ENCODE measurements around the gene NPRL2.
"Not testable (repeated sequence)": the region's sequence is repeated elsewhere in the genome, so short reads cannot be mapped to it uniquely, and the experiment has no call there.

The NPRL2 gene

DNA sequence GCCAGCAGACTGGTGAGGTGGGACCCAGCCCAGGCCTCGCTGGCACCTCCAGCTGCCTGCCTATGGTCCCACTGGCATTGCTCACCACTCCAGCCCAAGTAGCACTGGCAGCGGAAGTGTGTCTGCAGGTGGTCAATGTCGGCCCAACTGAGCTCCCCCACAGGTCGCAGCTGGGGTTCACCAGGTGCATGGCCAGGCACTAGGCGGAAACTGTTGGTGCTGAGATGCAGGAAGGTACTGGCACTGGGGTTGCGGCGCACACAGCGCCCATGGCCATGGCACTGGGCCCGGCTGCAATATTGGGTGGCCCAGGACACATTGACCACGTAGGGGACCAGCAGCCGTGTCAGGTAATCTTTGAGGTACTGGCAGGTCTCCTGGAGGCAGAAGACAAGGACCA is 32.4 kb downstream of the NPRL2 start:
- no peaks in the 10 kb centered on the region for H3K9me3 ChIP-seq
- no peaks in the 10 kb centered on the region for H3K27me3 ChIP-seq
- H3K4me3 ChIP-seq = no peak overlapping the region
- no peak overlapping the region for H3K27ac ChIP-seq
- intact Hi-C loops (cut with DNase I; ENCODE audit: low total_unique reads) = no loop called here
- DNase-seq = no peak
- peaks cover 0 to 57% (median 30%) of the 10 kb centered on the region in 4 donors for H3K4me1 ChIP-seq
- TF ChIP-seq, protein P1, sequence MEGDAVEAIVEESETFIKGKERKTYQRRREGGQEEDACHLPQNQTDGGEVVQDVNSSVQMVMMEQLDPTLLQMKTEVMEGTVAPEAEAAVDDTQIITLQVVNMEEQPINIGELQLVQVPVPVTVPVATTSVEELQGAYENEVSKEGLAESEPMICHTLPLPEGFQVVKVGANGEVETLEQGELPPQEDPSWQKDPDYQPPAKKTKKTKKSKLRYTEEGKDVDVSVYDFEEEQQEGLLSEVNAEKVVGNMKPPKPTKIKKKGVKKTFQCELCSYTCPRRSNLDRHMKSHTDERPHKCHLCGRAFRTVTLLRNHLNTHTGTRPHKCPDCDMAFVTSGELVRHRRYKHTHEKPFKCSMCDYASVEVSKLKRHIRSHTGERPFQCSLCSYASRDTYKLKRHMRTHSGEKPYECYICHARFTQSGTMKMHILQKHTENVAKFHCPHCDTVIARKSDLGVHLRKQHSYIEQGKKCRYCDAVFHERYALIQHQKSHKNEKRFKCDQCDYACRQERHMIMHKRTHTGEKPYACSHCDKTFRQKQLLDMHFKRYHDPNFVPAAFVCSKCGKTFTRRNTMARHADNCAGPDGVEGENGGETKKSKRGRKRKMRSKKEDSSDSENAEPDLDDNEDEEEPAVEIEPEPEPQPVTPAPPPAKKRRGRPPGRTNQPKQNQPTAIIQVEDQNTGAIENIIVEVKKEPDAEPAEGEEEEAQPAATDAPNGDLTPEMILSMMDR (IDR thresholded peaks at IDR 0.05) = no peak
- peaks cover 0 to 24% (median 18%) of the 10 kb centered on the region in 3 donors for H3K36me3 ChIP-seq

DNA sequence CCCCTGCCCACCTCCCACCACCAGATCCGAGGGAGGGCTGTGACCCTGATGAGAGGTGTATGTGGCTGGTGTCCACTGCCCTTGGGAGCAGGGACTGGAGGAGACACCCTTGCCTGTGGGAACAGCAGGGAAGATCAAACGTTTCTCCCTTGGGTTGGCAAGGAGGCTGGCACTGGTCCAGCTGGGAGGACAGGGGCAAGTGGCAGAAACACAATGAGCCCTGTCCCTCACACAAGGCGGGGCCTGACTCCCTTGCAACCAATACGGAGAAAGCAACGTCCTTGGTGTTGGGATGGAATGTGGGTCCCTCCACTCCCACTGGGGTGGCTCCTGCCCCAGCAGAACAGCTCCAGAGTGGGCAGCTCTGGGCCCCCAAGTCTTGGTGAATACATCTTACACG is 33.3 kb downstream of the NPRL2 start:
- H3K27ac ChIP-seq = no peak overlapping the region

DNA sequence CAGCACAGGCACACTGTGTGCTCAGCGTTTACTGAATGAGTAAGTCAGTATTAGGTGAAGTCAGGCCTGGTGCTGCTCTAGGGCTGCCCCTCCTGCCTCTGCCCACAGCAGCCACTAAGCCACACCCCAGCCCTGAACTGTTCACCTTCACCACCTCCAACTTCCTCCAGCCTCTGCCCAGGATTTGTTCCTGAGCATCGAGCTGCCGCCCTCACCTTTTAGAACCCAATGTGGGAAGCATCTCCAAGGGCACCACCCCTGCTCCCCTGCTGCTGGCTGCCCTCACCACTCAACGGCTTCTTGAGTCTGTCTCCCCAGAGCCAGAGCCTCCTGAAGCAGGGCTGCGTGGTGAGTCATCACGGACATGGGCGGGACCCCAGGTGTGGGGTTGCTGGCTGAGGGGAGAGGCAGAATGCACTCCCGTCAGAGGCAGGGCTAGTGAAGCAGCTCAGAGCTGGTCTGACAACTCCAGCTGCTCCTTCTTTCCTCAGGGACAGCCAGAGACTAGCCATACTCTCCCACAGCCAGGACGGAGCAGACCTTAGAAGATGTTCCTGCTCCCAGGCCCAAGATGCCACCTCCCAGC is 33.8 kb downstream of the NPRL2 start:
- intact Hi-C loops (cut with DNase I; ENCODE audit: low total_unique reads) = no loop called here
- H3K36me3 ChIP-seq = peaks cover 0 to 24% (median 18%) of the 10 kb centered on the region in 3 donors
- H3K9me3 ChIP-seq = no peaks in the 10 kb centered on the region
- no peak overlapping the region for H3K4me3 ChIP-seq
- TF ChIP-seq, protein P1 (IDR thresholded peaks at IDR 0.05) = no peak
- H3K27ac ChIP-seq = no peak overlapping the region
- no peaks in the 10 kb centered on the region for H3K27me3 ChIP-seq
- no peak for DNase-seq
- H3K4me1 ChIP-seq = peaks cover 0 to 45% (median 23%) of the 10 kb centered on the region in 4 donors

More for the DNA sequence above, 33.3 kb downstream of the NPRL2 start:
- TF ChIP-seq, protein P1 (IDR thresholded peaks at IDR 0.05) = no peak
- no peak overlapping the region for H3K4me3 ChIP-seq
- intact Hi-C loops (cut with DNase I; ENCODE audit: low total_unique reads) = no loop called here
- no peaks in the 10 kb centered on the region for H3K27me3 ChIP-seq
- DNase-seq = no peak
- H3K36me3 ChIP-seq = peaks cover 0 to 24% (median 18%) of the 10 kb centered on the region in 3 donors
- H3K4me1 ChIP-seq = peaks cover 0 to 50% (median 28%) of the 10 kb centered on the region in 4 donors
- H3K9me3 ChIP-seq = no peaks in the 10 kb centered on the region

DNA sequence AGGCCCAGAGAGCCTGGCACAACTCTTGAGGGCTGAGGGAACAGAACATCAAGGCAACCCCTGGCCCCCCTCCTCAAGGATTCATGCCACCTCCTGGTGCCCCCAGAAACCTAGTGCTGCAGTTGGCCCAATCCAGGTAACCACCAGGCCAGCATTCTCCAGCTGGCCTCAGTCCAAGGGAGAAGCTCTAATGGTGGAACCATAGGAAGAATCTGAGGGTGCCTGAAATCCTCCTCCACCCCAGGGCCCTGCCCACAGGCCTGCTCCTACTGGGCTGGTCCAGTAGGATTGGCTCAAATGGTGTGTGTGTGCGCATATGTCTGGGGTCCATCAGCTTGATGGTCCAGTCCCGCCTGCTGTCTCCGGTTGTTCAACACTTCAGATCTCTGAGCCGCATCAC is 35.8 kb downstream of the NPRL2 start:
- H3K4me3 ChIP-seq = no peak overlapping the region
- H3K9me3 ChIP-seq = no peaks in the 10 kb centered on the region
- peaks cover 0 to 33% (median 13%) of the 10 kb centered on the region in 4 donors for H3K4me1 ChIP-seq
- no peak overlapping the region for H3K27ac ChIP-seq
- DNase-seq = no peak
- no peaks in the 10 kb centered on the region for H3K27me3 ChIP-seq
- TF ChIP-seq, protein P1 (IDR thresholded peaks at IDR 0.05) = no peak
- intact Hi-C loops (cut with DNase I; ENCODE audit: low total_unique reads) = no loop called here
- H3K36me3 ChIP-seq = peaks cover 0 to 24% (median 18%) of the 10 kb centered on the region in 3 donors

DNA sequence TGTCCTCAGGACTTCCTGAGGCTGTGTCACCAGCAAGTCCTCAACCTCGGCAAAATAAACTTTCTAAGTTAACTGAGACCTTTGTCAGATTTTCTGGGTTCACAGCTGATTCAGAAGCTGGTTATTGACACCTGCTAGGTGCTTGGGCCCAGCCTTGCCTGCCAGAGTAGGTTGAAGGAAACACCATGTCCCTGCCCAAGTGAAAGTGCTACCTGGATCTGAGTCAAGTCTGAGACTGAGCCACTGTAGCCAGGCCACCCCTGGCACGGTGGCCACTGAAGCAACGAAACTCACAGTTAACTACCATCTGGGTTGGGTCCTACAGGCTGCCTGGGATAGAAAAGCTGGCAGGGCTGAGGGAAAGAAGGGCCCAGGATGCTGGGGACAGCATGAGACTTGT is 36.2 kb downstream of the NPRL2 start:
- Histone ChIP-seq H3K4me1 (peaks cover 0 to 30% (median 9%) of the 10 kb centered on the region in 4 donors), H3K27me3 (no peaks in the 10 kb centered on the region), H3K9me3 (no peaks in the 10 kb centered on the region), H3K36me3 (peaks cover 0 to 24% (median 18%) of the 10 kb centered on the region in 3 donors), H3K27ac (no peak overlapping the region), H3K4me3 (no peak overlapping the region)
- no peak for DNase-seq
- intact Hi-C loops (cut with DNase I; ENCODE audit: low total_unique reads) = no loop called here
- TF ChIP-seq, protein P1 (IDR thresholded peaks at IDR 0.05) = no peak

DNA sequence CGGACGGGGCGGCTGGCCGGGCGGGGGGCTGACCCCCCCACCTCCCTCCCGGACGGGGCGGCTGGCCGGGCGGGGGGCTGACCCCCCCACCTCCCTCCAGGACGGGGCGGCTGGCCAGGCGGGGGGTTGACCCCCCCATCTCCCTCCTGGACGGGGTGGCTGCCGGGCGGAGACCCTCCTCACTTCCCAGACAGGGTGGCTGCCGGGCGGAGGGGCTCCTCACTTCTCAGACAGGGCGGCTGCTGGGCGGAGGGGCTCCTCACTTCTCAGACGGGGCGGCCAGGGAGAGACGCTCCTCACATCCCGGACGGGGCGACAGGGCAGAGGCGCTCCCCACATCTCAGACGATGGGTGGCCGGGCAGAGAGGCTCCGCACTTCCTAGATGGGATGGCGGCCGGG is 38.5 kb downstream of the NPRL2 start:
- H3K4me1 ChIP-seq; DNase-seq; H3K27ac ChIP-seq; H3K27me3 ChIP-seq; intact Hi-C loops (cut with DNase I; ENCODE audit: low total_unique reads); H3K9me3 ChIP-seq; H3K4me3 ChIP-seq: not testable (repeated sequence)
- H3K36me3 ChIP-seq = peaks cover 0 to 13% (median 4%) of the 10 kb centered on the region in 3 donors
